Neural cell (in vitro differentiated cells): ENCODE results near the gene LAMP1. TPM values are rescaled to one million over a fixed set of nuclear protein-coding genes. Genes with fewer than 3 reads are reported as not detected.

ENCODE experiments used
- H2AFZ ChIP-seq: fragments of 200-600, 300-800 bp; sonication (generic), shearing (Covaris generic); 2 replicates; pipeline ENCODE4 v1.6.0; 2014; ENCODE audit warnings: low read depth, mild to moderate bottlenecking, antibody characterized with exemption, low read length, moderate library complexity
- H3F3A ChIP-seq: fragments of 200-600 bp; shearing (Covaris generic); 2 replicates; pipeline ENCODE4 v1.6.1; 2016; ENCODE audit warnings: mild to moderate bottlenecking, moderate library complexity, mixed read lengths, antibody characterized with exemption, low read length; ENCODE audit not compliant: insufficient read depth, poor library complexity, severe bottlenecking
- H3K27ac ChIP-seq: fragments of 200-600, 300-800 bp; sonication (generic), shearing (Covaris generic); 2 replicates; pipeline ENCODE4 v1.5.1; 2014; ENCODE audit warnings: mild to moderate bottlenecking, low read length, moderate library complexity
- H3K27me3 ChIP-seq: fragments of 300-800, 200-600 bp; sonication (generic), shearing (Covaris generic); 2 replicates; pipeline ENCODE4 v1.6.0; 2014; ENCODE audit warnings: mild to moderate bottlenecking, low read depth, low read length, moderate library complexity; ENCODE audit not compliant: insufficient read depth
- H3K36me3 ChIP-seq: fragments of 300-800, 200-600 bp; sonication (generic), shearing (Covaris generic); 2 replicates; pipeline ENCODE4 v1.5.1; 2014; ENCODE audit warnings: mild to moderate bottlenecking, antibody characterized with exemption, low read length, moderate library complexity; ENCODE audit not compliant: insufficient read depth
- H3K4me2 ChIP-seq: fragments of 300-800, 200-600 bp; sonication (generic), shearing (Covaris generic); 2 replicates; pipeline ENCODE4 v1.6.0; 2014; ENCODE audit warnings: mild to moderate bottlenecking, low read length
- H3K4me3 ChIP-seq: fragments of 300-800, 200-600 bp; sonication (generic), shearing (Covaris generic); 2 replicates; pipeline ENCODE4 v1.5.1; 2014; ENCODE audit warnings: mild to moderate bottlenecking, low read length, moderate library complexity
- H3K79me2 ChIP-seq: fragments of 200-600 bp; shearing (Covaris generic); replicated peaks from 2 replicates; pipeline ENCODE4 v1.6.0; 2014; ENCODE audit warnings: mild to moderate bottlenecking, low read length, moderate library complexity; ENCODE audit not compliant: insufficient read depth
- H3K9ac ChIP-seq: fragments of 300-800, 200-600 bp; sonication (generic), shearing (Covaris generic); 2 replicates; pipeline ENCODE4 v1.6.1; 2016; ENCODE audit warnings: mild to moderate bottlenecking, low read length, mixed read lengths
- H3K9me2 ChIP-seq: fragments of 200-600 bp; shearing (Covaris generic); 2 replicates; pipeline ENCODE4 v1.6.1; 2016; ENCODE audit warnings: mild to moderate bottlenecking, low read length, mixed read lengths; ENCODE audit not compliant: insufficient read depth
- H3K9me3 ChIP-seq: fragments of 200-600, 300-800 bp; sonication (generic), shearing (Covaris generic); 2 replicates; pipeline ENCODE4 v1.6.1; 2016; ENCODE audit warnings: mild to moderate bottlenecking, mixed run types, low read length, moderate library complexity, mixed read lengths
- H4K20me1 ChIP-seq: fragments of 200-600 bp; shearing (Covaris generic); 2 replicates; pipeline ENCODE4 v1.6.1; 2016; ENCODE audit warnings: mild to moderate bottlenecking, mixed run types; ENCODE audit not compliant: insufficient read depth
- CTCF ChIP-seq: fragments of 450-650 bp; IDR thresholded peaks from 2 replicates; pipeline ENCODE4 v1.5.1; 2014; ENCODE audit warnings: antibody characterized with exemption, mild to moderate bottlenecking, moderate library complexity; ENCODE audit not compliant: poor library complexity, severe bottlenecking
- EP300 ChIP-seq: fragments of 450-650 bp; conservative IDR thresholded peaks from 2 replicates; pipeline ENCODE4 v1.6.1; 2014; ENCODE audit warnings: antibody characterized with exemption, mild to moderate bottlenecking, moderate library complexity; ENCODE audit not compliant: poor library complexity, severe bottlenecking
- EZH2 ChIP-seq: fragments of 200-600, 300-800 bp; shearing (Covaris generic), sonication (generic); IDR thresholded peaks from 2 replicates; pipeline ENCODE4 v1.6.1; 2014; ENCODE audit warnings: antibody characterized with exemption, low read length, borderline replicate concordance, mild to moderate bottlenecking; ENCODE audit not compliant: insufficient read depth, poor library complexity, severe bottlenecking
- MXI1 ChIP-seq: fragments of 450-650 bp; conservative IDR thresholded peaks from 2 replicates; pipeline ENCODE4 v1.6.1; 2014; ENCODE audit warnings: antibody characterized with exemption, mild to moderate bottlenecking; ENCODE audit not compliant: poor library complexity, severe bottlenecking
- POLR2AphosphoS5 ChIP-seq: IDR thresholded peaks from 2 replicates; pipeline ENCODE4 v1.6.1; 2012
- RAD21 ChIP-seq: fragments of 450-650 bp; conservative IDR thresholded peaks from 2 replicates; pipeline ENCODE4 v1.6.1; 2014; ENCODE audit warnings: antibody characterized with exemption, mild to moderate bottlenecking, moderate library complexity
- REST ChIP-seq: IDR thresholded peaks from 2 replicates; pipeline ENCODE4 v1.6.1; 2012; ENCODE audit warnings: borderline replicate concordance
- SMC3 ChIP-seq: fragments of 450-650 bp; conservative IDR thresholded peaks from 2 replicates; pipeline ENCODE4 v1.6.1; 2014; ENCODE audit warnings: antibody characterized with exemption, mild to moderate bottlenecking, moderate library complexity; ENCODE audit not compliant: poor library complexity
- TAF1 ChIP-seq: IDR thresholded peaks from 2 replicates; pipeline ENCODE4 v1.6.1; 2012; ENCODE audit warnings: low read depth
- polyA plus RNA-seq: library from polyadenylated mRNA; depleted of rRNA; stranded (reverse); fragments of >200 nt; gene quantifications from 2 replicates; pipeline ENCODE4 v1.2.3, GENCODE V29; 2014

The LAMP1 gene
- polyA plus RNA-seq, 1 donor from 2014 or later, result 69.7 TPM

- no peaks in the 10 kb centered on the region for H3F3A ChIP-seq
- TF ChIP-seq MXI1 (peak; percentile 73), EZH2 (no peak)
- H3K36me3 ChIP-seq, result no peaks in the 10 kb centered on the region
- peak overlapping the region; percentile 28 for H3K27ac ChIP-seq
- peak overlapping the region; percentile 77 for H3K4me2 ChIP-seq
- peaks cover 40% of the 10 kb centered on the region for H3K79me2 ChIP-seq
- H3K9me2 ChIP-seq, result no peaks in the 10 kb centered on the region
- peak overlapping the region; percentile 97 for H3K4me3 ChIP-seq
- peak overlapping the region; percentile 79 for H3K9ac ChIP-seq
- H4K20me1 ChIP-seq, result no peaks in the 10 kb centered on the region
- H3K27me3 ChIP-seq, result no peaks in the 10 kb centered on the region
- H3K9me3 ChIP-seq, result no peaks in the 10 kb centered on the region
- peak overlapping the region; percentile 8 for H2AFZ ChIP-seq
Measured at GRCh38 chr13:113297370-113298042, 467 bp downstream of the LAMP1 start.

- Histone ChIP-seq H3K9ac (peak overlapping the region; percentile 79), H3K9me2 (no peaks in the 10 kb centered on the region), H2AFZ (no peak overlapping the region), H3K79me2 (peaks cover 48% of the 10 kb centered on the region), H3K27me3 (no peaks in the 10 kb centered on the region), H3F3A (no peaks in the 10 kb centered on the region), H3K36me3 (no peaks in the 10 kb centered on the region), H4K20me1 (no peaks in the 10 kb centered on the region), H3K4me2 (peak overlapping the region; percentile 77), H3K27ac (peak overlapping the region; percentile 28), H3K4me3 (peak overlapping the region; percentile 97), H3K9me3 (no peaks in the 10 kb centered on the region)
- TF ChIP-seq POLR2AphosphoS5, result no peak
- no peak for TF ChIP-seq REST
- no peak for TF ChIP-seq SMC3
- no peak for TF ChIP-seq EP300
- no peak for TF ChIP-seq RAD21
- no peak for TF ChIP-seq EZH2
- TF ChIP-seq MXI1, result no peak
- no peak for TF ChIP-seq CTCF
- no peak for TF ChIP-seq TAF1
Measured at GRCh38 chr13:113298043-113298945, 1.3 kb downstream of the LAMP1 start.
